SHP77 treated with DMSO at 0.1 percent for 48 hours (cell line): ENCODE results near the gene VKORC1L1.
"Not testable (repeated sequence)": the region's sequence is repeated elsewhere in the genome, so short reads cannot be mapped to it uniquely, and the experiment has no call there.

Source experiments
- DNase-seq: peaks from one replicate; lab custom pipeline; 2025; lab: John Stamatoyannopoulos, UW

Gene VKORC1L1

GRCh38 chr7:65938336-65938895, 65.5 kb downstream of the VKORC1L1 start:
- DNase-seq, result no peak

- DNase-seq, result not testable (repeated sequence)
These were observed 72.9 kb downstream of the VKORC1L1 start for GRCh38 chr7:65945787-65946186.

GRCh38 chr7:65946904-65947303, 74.0 kb downstream of the VKORC1L1 start:
- no peak for DNase-seq

GRCh38 chr7:65951837-65952578, 79.1 kb downstream of the VKORC1L1 start:
- DNase-seq, result peak; percentile 22

GRCh38 chr7:65953001-65953720, 80.3 kb downstream of the VKORC1L1 start:
- DNase-seq, result no peak

GRCh38 chr7:65953890-65954450, 81.1 kb downstream of the VKORC1L1 start:
- DNase-seq, result no peak

GRCh38 chr7:65955718-65956117, 82.8 kb downstream of the VKORC1L1 start:
- no peak for DNase-seq

GRCh38 chr7:65960351-65961074, 87.6 kb downstream of the VKORC1L1 start:
- no peak for DNase-seq

GRCh38 chr7:65962033-65962432, 89.2 kb downstream of the VKORC1L1 start:
- no peak for DNase-seq

GRCh38 chr7:65964671-65965070, 91.8 kb downstream of the VKORC1L1 start:
- not testable (repeated sequence) for DNase-seq

GRCh38 chr7:65966146-65966545, 93.3 kb downstream of the VKORC1L1 start:
- DNase-seq, result no peak

- peak; percentile 55 for DNase-seq
These were observed 94.7 kb downstream of the VKORC1L1 start for GRCh38 chr7:65967361-65968155.

- DNase-seq, result no peak
These were observed 95.6 kb downstream of the VKORC1L1 start for GRCh38 chr7:65968256-65969185.

- no peak for DNase-seq
These were observed 98.1 kb downstream of the VKORC1L1 start for GRCh38 chr7:65971021-65971420.

- no peak for DNase-seq
These were observed 100.1 kb downstream of the VKORC1L1 start for GRCh38 chr7:65972976-65973375.

- no peak for DNase-seq
These were observed 101.4 kb downstream of the VKORC1L1 start for GRCh38 chr7:65974191-65974801.

GRCh38 chr7:65974876-65975275, 102.0 kb downstream of the VKORC1L1 start:
- DNase-seq, result no peak

- no peak for DNase-seq
These were observed 103.1 kb downstream of the VKORC1L1 start for GRCh38 chr7:65975814-65976445.

- no peak for DNase-seq
These were observed 103.9 kb downstream of the VKORC1L1 start for GRCh38 chr7:65976659-65977196.
